SK-N-SH (cell line): ENCODE data around the gene ANO6.

Experiments used
- CHD2 ChIP-seq: fragments of 150-350 bp; IDR thresholded peaks from 2 replicates; pipeline ENCODE4 v1.6.1; 2018; ENCODE audit warnings: low read length; ENCODE audit not compliant: partially characterized antibody
- CTCF ChIP-seq: fragments of 200-600 bp; sonication (generic); IDR thresholded peaks from 2 replicates; pipeline ENCODE4 v1.6.1; 2017; ENCODE audit warnings: antibody characterized with exemption, mild to moderate bottlenecking, moderate library complexity
- ELF1 ChIP-seq: IDR thresholded peaks from 2 replicates; pipeline ENCODE4 v1.4.0; 2012
- EP300 ChIP-seq, 2 experiments: IDR thresholded peaks; 2 replicates each; pipeline versions ENCODE4 v1.4.0 to v1.6.1; 2012; ENCODE audit warnings: borderline replicate concordance in 1 of 2, low read depth in 1 of 2, low read length in 1 of 2
- GATA2 ChIP-seq: sonication (generic); formaldehyde crosslinking; IDR thresholded peaks from 2 replicates; pipeline ENCODE4 v1.5.0; 2020; ENCODE audit warnings: mild to moderate bottlenecking, missing genetic modification reagents
- MXI1 ChIP-seq: IDR thresholded peaks from 2 replicates; pipeline ENCODE4 v1.6.1; 2012; ENCODE audit warnings: mild to moderate bottlenecking, low read depth, low read length, improper control_type of control experiment
- POLR2AphosphoS5 ChIP-seq: IDR thresholded peaks from 2 replicates; pipeline ENCODE4 v1.6.1; 2012; ENCODE audit warnings: low read depth, low read length
- RFX5 ChIP-seq: IDR thresholded peaks from 2 replicates; pipeline ENCODE4 v1.6.1; 2012; ENCODE audit warnings: mild to moderate bottlenecking, improper control_type of control experiment, low read length
- RXRA ChIP-seq: IDR thresholded peaks from 2 replicates; pipeline ENCODE4 v1.4.0; 2012; ENCODE audit warnings: low read depth, mild to moderate bottlenecking, borderline replicate concordance
- TAF1 ChIP-seq: IDR thresholded peaks from 2 replicates; pipeline ENCODE4 v1.6.1; 2012; ENCODE audit warnings: low read depth, mild to moderate bottlenecking, low read length, moderate library complexity, borderline replicate concordance
- TCF12 ChIP-seq: IDR thresholded peaks from 2 replicates; pipeline ENCODE4 v1.4.0; 2012
- USF2 ChIP-seq: fragments of 150-350 bp; IDR thresholded peaks from 2 replicates; pipeline ENCODE4 v1.6.1; 2017; ENCODE audit warnings: antibody characterized with exemption, low read length, low read depth, borderline replicate concordance

- TF ChIP-seq CTCF (no peak), POLR2AphosphoS5 (no peak), EP300 (IDR thresholded peaks at IDR 0.05; ENCODE audit: borderline replicate concordance in 1 of 2, low read depth in 1 of 2, low read length in 1 of 2) (no peak), ELF1 (no peak), USF2 (no peak), TCF12 (no peak), TAF1 (no peak), GATA2 (CRISPR knock-in tag) (no peak), RXRA (no peak), CHD2 (no peak), RFX5 (no peak), MXI1 (no peak)
Observed at GRCh38 chr12:45322810-45323209, 106.9 kb downstream of the ANO6 start.
